Stimulated activated CD4-positive, alpha-beta T cell treated with anti-CD3 and anti-CD28 coated beads, TNF-alpha, amount 100 ng/mL, for 24 hours (primary cell): ENCODE data around the gene VPS37C.
"Not testable (repeated sequence)": the region's sequence is repeated elsewhere in the genome, so short reads cannot be mapped to it uniquely, and the experiment has no call there.

ENCODE experiments used
- DNase-seq, 3 experiments: peaks; one replicate each; pipeline ENCODE4 v3.0.0-alpha.2; 2020; ENCODE audit warnings: low read depth in 3 of 3

The VPS37C gene

DNA sequence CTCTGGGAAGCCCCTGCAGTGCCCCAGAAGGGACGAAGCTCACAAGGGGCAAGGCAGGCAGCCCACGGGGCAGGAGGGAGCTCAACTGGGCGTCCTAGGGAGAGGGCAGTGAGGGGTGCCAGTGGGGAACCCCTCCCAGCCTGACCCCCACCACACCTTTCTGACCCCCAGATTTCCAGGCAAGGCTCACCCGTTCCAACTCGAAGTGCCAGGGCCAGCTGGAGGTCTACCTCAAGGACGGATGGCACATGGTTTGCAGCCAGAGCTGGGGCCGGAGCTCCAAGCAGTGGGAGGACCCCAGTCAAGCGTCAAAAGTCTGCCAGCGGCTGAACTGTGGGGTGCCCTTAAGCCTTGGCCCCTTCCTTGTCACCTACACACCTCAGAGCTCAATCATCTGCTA is 43.2 kb downstream of the VPS37C start:
- no peak for DNase-seq

DNA sequence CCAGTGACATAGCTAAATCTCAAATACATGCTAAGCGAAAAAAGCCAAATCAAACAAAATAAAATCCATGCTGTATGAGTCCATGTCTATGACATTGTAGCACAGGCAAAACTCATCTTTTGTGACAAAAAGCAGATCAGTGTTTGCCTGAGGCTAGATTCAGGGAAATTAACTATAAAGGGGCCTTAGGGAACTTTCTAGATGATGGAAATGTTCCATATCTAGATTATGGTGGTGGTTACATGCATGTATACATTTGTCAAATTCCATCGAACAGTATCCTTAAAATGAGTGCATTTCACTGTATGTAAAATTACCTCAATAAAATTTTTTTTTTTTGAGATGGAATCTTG is 44.1 kb downstream of the VPS37C start:
- no peak for DNase-seq

DNA sequence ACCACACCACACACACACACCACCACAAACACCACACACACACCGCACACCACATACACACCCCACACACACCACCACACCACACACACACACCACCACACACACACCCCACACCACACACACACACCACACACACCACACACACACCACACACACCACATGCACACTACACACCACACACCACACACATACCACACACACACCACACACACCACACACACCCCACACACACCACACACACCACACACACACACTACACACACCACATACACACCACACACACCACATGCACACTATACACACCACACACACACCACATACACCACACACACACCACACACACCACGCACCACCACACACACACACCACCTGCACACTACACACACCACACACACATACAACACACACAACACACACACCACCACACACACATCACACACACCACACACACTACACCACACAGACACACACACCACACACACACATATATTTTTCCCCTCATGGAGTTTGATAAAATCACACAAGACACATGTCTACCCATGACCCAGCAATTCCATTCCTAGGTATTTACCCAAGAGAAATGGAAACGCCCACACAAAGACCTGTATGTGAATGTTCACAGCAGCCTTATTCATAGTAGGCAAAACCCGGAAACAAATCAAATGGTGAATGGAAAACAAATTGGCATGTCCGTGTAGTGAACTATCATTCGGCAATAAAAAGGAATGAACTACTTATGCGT is 44.6 kb downstream of the VPS37C start:
- no peak for DNase-seq

DNA sequence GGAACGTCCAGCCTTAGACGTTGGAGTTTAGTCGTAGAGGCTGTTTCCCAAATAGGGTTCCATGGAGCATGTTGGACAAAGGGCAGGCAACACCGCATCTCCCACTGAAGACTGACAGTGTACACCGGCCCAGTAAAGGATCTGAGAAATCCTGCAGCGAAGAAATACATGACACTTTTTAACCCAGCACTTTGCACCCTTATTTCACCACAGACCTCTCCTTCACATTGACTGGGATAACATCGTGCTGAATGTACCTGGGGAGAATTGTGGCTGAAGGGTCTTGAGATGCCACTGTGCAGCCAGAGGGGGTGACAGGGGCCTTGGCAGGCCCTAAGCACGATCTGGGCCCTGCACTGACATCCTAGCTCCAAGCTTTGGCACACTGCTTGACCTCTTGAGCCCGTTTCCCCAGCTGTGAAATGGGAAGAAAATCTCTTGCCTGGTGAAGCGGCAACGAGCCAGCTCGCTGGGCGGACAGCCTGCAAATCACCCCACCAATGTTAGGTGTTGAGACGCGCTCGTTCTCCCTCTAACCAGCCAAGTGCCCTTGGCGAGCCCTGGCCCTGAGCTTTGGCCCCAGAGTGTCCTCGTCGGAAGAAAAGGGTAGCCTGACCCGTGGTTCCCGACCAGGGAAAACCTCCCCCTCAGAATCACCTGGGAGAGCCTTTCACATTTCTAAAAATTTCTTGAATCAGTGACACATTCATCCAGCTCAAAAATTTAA is 45.6 kb downstream of the VPS37C start:
- DNase-seq, result no peak

DNA sequence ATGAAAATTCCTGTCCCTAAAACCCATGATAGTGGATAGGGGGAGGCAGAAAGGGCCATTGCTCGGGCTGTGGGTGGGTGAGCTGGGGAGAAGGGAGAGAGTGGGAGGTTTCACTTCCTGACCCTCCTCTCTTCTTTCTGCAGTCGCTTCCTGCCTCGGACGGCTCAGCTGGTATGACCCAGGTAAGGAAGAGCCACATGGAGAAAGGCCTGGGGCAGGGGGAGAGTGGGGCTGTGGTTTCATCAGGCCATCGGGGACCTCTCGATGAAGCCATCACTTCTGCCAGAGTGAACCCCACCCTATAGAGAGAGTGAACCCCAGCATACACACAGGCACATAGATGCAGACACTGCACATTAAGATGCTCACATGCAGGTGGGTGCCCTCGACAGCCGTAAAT is 46.3 kb downstream of the VPS37C start:
- DNase-seq, result no peak

DNA sequence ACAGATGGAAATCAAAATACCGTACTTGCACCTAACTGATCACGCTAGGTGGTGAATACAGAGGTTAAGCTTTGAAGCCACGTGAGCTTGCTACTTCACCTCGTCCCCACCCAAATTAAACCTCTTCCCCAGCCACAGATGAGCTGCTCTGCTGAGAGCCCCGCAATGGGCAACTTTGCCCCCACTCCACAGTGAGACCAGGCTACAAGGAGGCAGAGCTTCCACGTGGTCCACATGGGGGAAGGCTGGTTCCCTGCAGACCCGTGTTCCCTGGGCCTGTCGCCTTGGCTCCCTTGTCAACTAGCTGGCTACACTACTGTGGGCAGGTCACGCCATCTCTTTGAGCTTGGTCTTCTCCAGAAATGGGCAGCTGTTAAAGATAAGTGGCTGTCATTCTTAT is 48.0 kb downstream of the VPS37C start:
- DNase-seq, result no peak

DNA sequence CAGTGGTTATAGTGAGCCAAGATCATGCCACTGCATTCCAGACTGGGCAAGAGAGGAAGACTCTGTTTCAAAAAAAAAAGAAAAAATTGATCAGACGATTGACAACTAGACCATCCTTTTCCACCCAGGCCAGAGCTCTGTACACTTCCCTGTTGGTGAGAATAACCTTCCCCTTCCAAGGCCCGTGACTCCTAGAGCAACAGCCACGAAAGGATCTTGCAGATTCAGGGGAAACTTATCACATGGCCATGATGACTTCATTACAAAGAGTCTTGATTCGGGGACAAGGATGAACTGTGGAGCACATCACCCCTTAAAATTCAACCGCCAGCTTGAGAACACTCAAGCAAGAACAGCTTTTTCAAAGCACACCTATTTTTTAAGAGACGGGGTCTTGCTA is 48.7 kb downstream of the VPS37C start:
- no peak for DNase-seq

DNA sequence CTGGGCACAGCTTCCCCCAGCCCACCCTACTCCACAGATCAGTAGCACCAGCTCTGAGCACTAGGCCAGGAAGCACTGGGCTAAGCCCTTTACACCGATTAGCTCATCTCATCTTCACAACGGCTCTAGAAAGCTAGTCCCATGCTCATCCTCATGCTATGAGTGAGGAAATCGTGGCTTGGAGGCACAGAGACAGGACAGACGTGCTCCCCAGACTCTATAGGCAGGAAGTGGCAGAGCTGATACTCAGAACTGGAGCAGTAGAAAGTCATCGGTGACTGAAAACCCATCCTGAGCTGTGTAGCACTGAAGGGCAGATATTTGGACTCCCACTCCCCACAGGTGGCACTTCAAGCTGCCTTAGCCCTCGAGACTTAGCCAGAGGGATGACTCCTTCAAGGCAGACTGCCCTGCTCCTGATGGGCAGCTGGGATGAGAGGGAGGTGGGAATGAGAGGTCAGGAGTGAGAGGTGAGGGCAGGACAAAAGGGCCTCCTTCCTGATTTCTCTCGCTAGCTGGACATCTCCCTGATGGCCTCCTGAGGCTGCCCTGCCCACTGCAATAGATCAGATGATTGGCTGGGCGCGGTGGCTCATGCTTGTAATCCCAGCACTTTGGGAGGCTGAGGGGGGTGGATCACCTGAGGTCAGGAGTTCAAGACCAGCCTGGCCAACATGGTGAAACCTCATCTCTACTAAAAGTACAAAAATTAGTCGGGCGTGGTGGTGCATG is 49.3 kb downstream of the VPS37C start:
- DNase-seq, result peak in 2 of 3 experiments; percentile 57 to 63

DNA sequence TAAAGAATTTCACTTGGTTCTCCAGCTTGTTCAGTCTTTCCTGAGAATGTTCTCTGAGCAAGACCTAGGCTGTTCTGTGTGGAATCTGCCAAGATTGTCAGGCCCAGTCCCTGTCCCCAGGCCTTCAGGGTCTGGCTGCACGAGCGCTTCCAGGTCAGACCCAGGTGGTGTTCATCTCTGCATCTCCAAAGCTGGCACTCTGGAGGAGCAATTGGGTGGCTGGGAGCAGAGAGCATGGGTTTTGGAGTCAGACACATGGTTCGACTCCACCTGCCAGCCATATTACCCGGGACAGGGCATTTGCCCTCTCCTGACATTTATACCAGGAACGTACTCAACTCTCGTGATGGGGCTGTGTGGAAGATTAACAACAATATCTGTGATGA is 50.2 kb downstream of the VPS37C start:
- DNase-seq, result no peak

DNA sequence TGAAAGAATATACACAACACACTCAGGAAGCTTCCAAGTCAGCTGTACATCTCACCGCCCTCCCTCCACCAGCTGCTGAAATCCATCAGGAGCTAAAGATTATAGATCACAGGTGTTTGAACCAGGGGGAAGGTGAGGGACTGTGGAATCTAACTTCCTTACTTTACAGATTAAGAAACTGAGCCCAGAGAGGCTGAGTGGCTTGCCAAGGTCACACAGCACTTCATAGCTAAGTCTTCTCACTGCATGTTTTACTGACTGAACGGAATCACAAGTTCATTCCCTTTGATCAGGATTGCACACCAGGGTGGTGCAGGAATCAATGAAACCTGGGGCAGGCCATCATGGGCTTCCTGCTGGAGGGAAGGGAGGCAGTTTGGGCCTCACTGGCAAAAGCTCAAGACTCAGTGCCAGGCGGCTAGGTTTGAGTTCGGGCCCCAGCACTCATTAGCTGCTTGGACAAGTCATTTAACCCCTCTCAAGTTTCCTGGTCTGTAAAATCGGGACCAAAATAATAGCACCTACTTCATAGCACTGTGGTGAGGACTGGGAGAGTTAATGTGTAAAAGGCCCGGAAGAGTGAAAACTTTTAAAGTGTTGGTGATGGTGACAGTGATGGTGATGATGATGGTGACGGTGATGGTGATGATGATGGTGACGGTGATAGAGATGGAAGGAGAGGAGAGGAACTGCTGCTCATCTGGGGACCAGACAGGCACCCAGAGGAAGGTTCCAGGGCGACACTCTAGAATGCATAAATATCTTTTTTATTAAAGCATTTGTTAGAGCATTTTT is 50.8 kb downstream of the VPS37C start:
- no peak for DNase-seq

DNA sequence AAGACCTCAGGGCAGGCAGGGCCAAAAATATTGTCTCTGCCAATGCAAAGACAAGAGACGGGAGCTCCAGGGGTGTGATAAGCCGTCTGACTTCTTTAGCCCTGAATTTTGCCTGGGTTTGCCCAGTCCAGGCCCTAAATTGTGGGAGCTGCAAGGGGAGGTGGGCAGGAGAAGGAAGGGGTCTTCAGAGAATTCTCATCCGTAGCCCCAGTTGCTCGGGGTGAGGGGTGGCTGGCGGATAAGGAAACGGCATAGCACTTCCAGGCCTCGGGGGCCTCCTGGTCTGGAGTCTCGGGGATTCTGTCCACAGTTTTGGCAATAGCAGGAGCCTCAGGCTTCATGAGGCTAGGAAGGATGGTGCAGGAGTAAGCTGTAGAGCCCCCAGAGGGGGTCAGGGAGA is 51.6 kb downstream of the VPS37C start:
- no peak for DNase-seq

DNA sequence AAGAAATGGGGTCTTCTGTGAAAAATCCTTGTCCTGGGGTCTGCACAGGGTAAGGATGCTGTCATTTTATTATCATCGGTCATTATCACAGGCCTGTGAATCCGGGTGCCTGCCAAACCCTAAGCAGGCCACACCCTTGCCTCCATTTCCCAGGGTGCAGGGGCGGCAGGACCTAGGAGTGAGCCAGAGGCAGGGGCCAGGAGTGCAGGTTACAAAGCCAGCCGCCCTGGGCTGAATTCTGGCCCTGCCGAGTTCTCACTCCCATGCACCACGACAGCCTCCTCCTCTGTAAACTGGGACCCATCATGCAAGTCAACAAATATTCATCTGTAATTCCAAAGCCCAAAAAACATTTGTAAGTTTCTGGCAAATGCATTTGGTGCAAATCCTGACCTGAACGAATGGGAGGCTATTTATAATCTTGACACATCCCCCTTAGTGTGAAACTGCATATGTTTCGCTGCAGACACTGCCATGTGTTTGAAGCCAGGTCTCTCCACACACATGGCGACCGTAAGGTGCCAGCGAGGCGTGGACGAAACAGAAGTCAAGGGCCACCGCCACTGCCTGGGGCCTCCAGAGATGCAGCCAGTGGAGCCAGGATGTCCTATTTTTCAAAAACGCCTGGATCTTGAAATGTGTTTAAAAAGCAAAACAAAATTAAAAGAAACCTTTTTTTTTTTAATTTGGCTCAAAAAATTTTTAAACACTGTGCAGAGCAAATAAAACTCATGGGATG is 52.2 kb downstream of the VPS37C start:
- no peak for DNase-seq

DNA sequence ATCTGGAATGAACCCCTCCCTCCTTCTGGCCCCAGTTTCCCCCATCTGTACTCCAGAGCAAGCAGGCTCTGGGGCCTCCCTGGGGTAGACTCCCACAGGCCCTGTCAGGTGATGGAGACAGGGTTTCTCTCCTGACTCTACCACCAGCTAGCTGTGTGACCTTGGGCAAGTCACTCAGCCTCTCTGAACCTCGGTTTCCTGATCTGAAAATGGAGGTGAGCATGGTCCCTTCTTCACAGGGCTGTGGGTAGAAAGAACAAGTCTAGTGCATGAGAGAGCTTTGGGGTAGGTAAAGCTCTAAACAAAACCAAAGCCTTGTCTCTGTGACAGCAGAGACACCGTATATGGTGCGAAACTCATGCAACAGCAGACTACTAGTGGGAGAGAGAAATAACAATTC is 53.3 kb downstream of the VPS37C start:
- no peak for DNase-seq

DNA sequence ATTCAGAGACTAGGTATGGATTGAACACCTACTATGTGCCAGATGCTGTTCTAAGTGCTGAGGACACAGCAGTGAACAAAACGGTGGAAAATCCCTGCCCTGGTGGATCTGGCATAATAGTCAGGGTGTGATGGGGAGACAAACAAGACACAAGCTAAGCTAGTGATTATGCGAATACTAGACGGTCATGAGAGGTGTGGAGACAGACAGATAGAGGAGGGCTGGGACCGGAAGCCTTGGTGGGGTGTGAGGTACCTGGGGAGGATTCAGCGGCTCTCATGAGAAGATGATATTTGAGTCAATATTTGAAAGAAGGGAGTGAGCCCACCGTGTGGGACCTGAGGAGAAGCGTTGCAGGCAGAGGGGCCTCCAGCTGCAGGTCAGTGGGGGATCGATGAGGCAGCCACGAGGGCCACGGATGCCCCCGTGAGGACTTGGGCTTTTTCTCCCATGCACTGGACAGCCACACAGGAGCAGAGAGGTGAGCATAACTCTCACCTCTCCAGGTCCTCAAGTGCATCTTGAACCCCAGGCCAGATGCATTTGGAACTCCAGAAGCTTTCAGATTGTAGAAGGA is 54.2 kb downstream of the VPS37C start:
- DNase-seq, result no peak

DNA sequence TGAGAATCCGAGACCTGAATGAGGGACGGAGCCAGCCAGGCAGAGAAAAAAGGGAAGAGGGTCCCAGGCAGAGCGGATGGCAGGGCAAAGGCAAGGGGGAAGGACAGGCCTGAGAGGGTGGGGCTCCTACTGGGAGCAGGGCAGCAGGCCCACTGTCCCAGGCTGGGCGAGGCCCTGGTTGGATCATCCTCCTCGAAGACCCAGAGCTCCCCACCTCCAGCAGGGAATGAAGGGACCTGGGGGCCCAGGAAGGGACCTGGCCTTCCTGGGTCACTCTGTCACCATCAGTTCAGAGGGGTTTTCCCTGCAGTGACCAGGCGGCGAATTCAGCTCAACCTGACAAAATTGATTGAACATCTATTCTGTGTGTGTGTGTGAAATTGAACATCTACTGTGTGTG is 54.9 kb downstream of the VPS37C start:
- DNase-seq, result no peak

DNA sequence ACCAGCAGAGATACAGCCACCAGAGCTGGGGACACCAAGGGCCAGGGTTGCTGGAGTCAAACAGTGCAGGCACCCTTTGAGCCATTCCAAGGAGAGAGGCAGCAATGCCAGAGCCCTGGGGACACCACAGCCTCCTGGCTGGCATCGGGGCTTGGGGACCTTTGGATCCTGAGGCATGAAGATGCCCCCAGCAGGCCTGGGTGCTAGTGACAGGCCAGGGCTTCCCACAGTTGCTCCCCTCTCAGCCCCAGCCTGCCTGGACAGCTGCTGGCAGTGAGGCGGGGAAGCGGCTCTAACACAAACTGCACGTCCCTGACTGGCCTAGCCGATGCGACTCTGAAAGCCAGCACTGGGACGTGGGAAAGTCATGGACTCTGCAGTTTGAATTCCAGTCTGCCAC is 56.3 kb downstream of the VPS37C start:
- DNase-seq, result no peak

DNA sequence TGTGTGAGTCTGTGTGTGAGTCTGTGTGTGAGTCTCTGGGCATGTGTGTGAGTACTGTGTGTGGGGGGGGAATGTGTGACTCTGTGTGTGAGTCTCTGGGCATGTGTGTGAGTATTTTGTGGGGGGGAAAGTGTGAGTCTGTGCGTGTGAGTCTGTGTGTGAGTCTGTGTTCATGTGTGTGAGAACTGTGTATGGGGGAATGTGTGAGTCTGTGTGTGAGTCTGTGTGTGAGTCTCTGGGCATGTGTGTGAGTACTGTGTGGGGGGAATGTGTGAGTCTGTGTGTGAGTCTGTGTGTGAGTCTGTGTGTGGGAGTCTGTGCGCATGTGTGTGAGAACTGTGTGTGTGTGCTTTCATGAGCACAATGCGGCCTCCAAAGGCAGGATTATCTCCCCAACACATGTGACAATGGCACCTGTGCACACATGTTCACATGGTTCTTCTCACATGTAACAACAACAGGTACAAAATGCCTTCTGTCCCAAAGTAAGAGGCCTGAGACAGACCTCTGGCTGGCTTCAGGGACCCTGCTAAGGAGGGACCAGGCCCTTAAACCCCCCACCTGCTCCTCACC is 57.3 kb downstream of the VPS37C start:
- no peak for DNase-seq

DNA sequence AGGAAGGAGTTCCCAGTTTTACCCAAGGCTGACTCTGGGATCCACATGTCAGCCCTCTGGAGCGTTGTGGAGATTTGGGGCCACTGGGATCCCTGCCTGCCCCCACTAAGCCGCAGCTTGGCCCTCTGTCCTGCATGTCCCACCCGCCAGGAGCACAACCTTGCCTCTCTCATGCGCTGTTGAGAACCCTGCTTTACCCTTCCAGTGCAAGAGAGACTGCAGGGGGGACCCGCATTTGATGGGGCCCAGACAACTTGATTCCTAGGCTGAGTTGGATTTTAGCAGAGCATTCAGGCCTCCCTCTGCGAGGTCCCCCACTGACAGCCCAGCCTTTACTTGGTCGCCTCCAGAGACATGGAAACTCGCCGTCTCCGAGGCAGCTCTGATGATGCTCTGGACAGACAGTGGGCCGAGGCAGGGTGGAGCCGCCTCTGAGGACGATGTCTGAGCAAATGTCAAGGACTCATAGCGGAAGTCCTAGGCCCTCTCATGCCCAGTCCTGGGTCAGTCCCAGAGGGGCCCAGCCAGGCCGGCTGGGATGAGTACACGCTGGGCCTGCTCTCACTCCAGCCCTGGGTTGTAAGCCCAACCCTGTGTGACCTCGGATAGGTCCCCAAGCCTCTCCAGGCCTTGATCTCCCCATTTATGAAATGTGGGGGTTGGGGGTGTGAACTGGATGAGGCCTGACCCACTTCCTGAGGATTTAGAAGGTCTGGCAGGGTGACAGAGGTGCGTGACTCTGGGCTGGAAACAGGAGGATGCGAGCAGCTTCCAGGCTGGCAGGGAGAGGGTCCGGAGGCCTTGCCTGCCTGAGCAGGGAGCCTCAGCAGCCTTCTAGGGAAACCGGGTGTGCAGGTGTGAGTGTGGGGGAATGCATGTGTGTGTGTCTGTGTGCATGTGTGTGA is 58.3 kb downstream of the VPS37C start:
- no peak for DNase-seq

DNA sequence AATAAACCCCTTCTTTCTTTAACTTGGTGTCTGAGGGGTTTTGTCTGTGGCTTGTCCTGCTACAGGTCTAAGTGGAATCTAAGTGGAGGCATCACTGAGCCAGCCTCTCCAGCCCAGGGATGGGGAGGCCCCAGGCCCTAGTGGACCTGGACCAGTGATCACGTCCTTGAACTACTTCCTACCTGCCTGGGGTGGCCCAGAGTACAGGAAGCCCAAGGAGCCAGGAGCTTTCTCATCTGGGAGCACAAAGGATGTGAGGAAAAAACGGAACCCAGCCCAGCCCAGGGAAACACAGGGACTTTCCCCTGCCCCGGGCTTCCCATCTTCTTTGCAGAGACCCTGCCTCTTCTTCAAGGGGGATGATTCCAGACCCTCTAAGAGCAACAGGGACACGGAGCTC is 62.4 kb downstream of the VPS37C start:
- no peak for DNase-seq

DNA sequence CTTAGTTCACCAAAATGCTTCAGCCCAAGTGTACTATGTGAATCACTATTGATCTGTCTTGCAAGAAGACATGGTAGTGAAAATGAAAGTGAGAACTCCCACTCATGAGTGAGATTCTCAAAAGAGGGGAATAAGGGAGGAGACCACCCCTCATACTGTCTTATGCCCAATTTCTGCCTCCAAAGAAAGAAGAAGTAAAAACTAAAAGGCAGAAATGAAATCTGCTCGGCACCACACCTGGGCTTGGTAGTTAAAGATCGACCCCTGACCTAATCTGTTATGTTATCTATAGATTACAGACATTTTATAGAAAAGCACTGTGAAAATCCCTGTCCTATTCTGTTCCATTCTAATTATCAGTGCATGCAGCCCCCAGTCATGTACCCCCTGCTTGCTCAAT is 63.0 kb downstream of the VPS37C start:
- not testable (repeated sequence) for DNase-seq
